ENCODE results near the gene ARL4D. TPM values are rescaled to one million over a fixed set of nuclear protein-coding genes. Genes with fewer than 3 reads are reported as not detected.
"Not testable (repeated sequence)": the region's sequence is repeated elsewhere in the genome, so short reads cannot be mapped to it uniquely, and the experiment has no call there.

Gene ARL4D
- total and polyA plus RNA-seq, 2 of the 4 experiments (the other 2 are of a cell fraction): 12.5 to 30.7 TPM

GRCh38 chr17:43375915-43376314 lies 22.9 kb upstream of the ARL4D start:
- H3K79me1 ChIP-seq (ENCODE audit: low read depth in 1 of 2, low read length in 2 of 2); ATAC-seq (ENCODE audit: low read depth); H3K56ac ChIP-seq (ENCODE audit: extremely low read depth, insufficient read depth, low read length); H4K8ac ChIP-seq (ENCODE audit: low read depth in 2 of 2, low read length in 2 of 2); H2BK15ac ChIP-seq (ENCODE audit: low read depth, low read length); H3K36me3 ChIP-seq (ENCODE audit: control insufficient read depth, insufficient read depth, low read length); in situ Hi-C loops (cut with MboI; ENCODE audit: low sequenced_read_pairs); H3K23ac ChIP-seq (ENCODE audit: low read depth, low read length); H4K5ac ChIP-seq (ENCODE audit: low read depth, low read length); H3K9ac ChIP-seq (ENCODE audit: low read depth, low read length); H2BK120ac ChIP-seq (ENCODE audit: low read depth, low read length); H2BK5ac ChIP-seq (ENCODE audit: low read depth, low read length, poor library complexity, severe bottlenecking); H3K4ac ChIP-seq (ENCODE audit: low read depth, low read length); H3K9me1 ChIP-seq (ENCODE audit: insufficient read depth, low read length); H3K4me1 ChIP-seq (ENCODE audit: control insufficient read depth, insufficient read depth, low read length); CTCF ChIA-PET; BruUV-seq (replicated peaks); H3K14ac ChIP-seq (replicated peaks; ENCODE audit: low read depth, low read length); H2BK20ac ChIP-seq (ENCODE audit: low read depth, low read length); H3K27ac ChIP-seq (ENCODE audit: insufficient read depth, low read length); H3K4me2 ChIP-seq (ENCODE audit: low read depth, low read length); H3K27me3 ChIP-seq (ENCODE audit: control insufficient read depth, insufficient read depth, low read length); DNase-seq; H2AFZ ChIP-seq (replicated peaks; ENCODE audit: low read length, poor library complexity); H4K91ac ChIP-seq (ENCODE audit: insufficient read depth, low read depth, low read length); H4K20me1 ChIP-seq (ENCODE audit: insufficient read depth, low read length); dilution Hi-C loops (cut with HindIII; ENCODE audit: low sequenced_read_pairs, unreplicated experiment); H2AK5ac ChIP-seq (ENCODE audit: low read depth, low read length); H2AK9ac ChIP-seq (replicated peaks; ENCODE audit: low read depth, low read length, poor library complexity); H3K4me3 ChIP-seq (ENCODE audit: insufficient read depth, low read depth, low read length); intact Hi-C loops (cut with micrococcal nuclease); H3K18ac ChIP-seq (ENCODE audit: low read depth, low read length): not testable (repeated sequence)
- 100% methylated on average over 1 of the region's 4 CpGs; no CpG with 5 or more reads in 1 of the 2 experiments for WGBS, 2 experiments (ENCODE audit: extremely low coverage in 2 of 2, insufficient read length in 1 of 2)
- POLR2A ChIA-PET (ENCODE audit: unreplicated experiment): interaction anchor here (0.6 kb wide), 1 partner anchor 64 kb away, joined by 3 read pairs; no protein-coding TSS in a partner anchor
- H3K9me3 ChIP-seq (ENCODE audit: control insufficient read depth, insufficient read depth, low read length): peaks cover 17% of the 10 kb centered on the region
